HG03571 (cell line): ENCODE results near the gene ATP7B.

Experiments used
- ATAC-seq: cut with Tn5 transposase; IDR thresholded peaks from one replicate; pipeline ENCODE4 v1.9.1; 2021; ENCODE audit not compliant: unreplicated experiment

The ATP7B gene

DNA sequence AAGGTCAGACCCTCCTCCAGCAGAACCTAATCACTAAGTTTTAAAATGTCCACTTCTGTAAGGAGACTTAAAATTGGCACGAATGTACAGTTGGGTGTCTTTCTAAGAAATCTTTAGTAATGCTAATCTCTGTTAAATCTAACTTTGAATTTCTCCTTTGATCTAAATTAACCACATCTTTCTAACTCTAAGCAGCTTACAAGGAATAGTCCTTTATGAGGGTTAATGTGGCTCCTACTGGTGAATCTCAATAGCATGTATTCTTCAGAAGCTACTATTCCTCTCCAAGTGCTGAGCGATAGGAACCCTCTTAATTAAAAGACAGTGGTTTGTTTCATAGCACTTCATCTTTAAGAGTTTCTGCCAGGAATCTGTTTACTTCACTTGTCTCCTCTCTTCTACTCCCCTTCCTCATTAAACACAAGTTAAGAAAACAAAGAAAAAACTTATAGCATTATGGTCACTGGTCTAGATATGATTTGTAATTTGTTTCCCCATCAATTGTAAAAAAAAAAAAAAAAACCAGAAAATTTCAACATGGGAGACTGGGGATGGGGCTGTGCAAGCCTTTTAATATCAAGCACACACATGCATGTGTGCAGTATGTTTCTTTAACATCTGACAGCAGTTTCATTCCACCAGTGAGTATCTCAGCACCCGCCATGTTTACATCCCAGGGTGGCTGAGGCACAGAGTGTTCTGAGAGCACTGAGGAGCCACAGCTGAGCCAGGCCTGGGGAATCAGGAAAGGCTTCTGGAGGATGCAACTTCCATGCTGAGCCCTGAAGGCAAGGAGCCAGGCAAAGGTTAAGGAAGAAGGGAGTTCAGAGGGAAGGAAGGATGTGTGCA lies 57.7 kb downstream of the ATP7B start:
- no peak for ATAC-seq

DNA sequence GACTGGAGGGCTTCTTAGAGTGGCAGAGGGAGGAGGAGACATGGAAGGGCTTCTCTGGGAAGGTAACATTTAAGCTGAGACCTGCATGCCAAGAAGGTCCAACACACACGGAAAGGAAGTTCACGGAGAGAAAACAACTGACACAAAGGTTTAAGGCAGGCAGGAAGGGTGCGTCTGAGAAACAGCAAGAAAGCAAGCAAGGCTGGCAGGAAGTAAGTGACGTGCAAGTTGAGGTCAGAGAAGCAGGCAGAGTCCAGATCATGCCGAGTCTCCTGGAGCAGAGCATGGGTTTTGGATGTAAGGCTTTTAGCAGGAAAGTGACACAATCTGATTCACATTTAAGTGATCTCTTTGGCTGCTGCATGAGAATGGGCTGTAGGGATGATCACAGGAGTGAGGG lies 60.5 kb downstream of the ATP7B start:
- ATAC-seq = no peak

DNA sequence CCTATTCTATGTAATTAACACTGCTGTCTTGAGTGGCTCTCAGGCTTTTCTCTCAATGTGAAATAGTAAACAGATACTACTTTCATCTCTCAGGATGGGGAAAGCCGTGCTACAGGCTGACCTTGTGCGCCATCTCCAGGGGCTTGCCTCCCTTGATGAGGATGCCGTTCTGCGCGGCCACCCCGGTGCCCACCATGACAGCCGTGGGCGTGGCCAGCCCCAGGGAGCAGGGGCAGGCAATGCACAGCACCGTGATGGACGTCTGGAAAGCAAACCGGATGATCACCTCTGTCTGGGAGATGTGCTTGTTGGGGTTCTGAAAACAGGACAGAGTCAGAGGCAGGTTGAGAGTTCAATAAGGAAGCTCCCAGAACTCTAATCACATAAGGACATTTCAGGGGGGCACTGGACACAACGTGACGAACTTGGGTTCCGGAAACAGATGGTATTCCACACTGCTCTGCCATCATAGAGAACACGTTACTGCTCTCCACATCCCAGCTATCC lies 65.0 kb downstream of the ATP7B start:
- ATAC-seq = no peak

DNA sequence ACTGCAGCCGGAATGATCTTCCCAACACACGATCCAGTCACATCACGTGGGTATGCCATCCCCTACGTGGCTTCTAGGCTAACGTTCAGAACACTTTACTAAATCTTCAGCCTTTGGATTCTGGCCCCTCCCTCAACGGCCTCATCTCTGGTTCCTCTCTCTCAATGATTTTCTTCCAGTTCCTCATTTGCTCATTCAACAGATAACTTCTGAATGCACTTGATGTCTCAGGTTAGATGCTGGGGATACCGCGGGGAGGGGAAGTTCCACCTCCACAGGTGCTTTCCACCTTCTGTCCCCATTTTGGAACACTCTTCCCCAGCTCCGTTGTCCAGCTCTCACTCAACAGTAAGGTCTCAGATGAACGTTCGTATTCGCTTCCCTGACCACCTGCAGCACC lies 66.1 kb downstream of the ATP7B start:
- ATAC-seq = no peak

DNA sequence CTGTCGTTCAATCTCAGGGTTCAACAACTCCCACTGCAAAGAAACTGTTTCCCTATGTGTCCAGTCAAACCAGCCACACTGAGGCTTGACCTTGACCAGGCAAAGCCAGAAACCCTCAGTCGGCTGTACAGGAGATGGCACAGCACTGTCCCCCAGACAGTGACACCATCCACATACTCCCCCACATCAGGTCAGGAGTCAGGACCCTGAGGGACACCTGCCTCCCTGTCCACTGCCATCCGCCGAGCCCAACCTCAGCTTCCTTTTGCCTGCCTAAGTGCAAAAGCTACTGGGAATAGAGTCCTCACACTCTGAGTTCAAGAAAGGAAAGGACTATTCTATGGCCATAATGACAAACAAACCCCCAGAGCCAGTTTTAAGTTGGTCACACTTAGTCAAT lies 66.8 kb downstream of the ATP7B start:
- ATAC-seq = no peak

DNA sequence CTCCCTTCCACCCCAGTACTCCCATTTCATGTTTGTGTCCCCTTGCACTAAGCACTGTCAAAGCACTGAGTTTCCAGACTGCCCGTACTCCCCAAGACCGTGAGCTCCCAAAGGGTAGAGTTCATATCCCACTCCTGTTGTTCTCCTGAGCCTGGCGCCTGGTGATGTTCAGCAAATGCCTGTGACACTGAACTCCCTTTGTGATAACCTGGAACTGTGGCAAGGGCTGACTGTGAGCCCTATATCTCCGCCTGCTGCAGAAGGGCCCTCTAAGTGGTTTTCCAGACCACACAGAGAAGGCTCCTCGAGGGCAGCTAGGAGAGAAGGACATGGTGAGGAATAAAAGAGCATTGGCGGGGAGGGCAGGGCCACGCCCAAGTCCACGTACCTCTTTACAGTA lies 67.5 kb downstream of the ATP7B start:
- ATAC-seq = no peak

DNA sequence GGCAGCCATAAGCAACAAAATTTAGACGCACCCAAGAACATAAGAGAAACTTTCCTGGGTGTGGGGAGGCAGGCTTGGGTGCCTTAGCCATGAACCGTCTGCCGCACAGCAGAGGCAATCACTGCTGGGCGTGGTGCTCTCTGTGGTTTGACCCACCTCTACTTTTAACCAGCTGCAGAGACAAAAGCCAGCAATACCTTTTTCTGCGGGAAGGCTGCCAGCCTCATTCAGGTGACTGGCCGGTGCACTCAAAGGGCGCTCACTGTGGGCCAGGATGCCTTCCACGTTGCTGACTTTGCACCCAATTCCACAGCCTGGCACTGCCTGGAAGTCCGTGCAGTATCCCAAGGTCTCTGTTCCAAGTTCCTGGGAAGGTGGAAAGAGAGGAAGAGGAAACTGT lies 69.1 kb downstream of the ATP7B start:
- no peak for ATAC-seq

DNA sequence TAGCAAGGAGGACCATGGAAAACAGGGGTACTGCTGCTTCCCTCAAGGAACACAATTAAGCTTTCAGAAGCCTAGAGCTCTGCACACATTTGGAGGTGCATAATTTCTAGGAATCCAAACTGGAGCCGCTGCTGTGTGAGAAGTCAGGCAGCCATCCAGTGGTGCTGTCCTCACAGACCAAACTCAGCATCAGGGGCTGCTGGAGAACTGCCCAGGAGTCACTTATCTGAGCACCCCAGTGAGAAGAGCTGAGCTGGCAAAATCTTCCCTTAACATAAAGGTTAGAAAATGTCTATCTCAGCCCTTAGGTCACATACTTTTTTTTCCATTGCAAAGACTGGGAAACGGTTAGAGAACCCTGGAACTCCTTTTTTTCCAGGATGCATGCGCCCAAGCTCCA lies 72.8 kb downstream of the ATP7B start:
- ATAC-seq = no peak

DNA sequence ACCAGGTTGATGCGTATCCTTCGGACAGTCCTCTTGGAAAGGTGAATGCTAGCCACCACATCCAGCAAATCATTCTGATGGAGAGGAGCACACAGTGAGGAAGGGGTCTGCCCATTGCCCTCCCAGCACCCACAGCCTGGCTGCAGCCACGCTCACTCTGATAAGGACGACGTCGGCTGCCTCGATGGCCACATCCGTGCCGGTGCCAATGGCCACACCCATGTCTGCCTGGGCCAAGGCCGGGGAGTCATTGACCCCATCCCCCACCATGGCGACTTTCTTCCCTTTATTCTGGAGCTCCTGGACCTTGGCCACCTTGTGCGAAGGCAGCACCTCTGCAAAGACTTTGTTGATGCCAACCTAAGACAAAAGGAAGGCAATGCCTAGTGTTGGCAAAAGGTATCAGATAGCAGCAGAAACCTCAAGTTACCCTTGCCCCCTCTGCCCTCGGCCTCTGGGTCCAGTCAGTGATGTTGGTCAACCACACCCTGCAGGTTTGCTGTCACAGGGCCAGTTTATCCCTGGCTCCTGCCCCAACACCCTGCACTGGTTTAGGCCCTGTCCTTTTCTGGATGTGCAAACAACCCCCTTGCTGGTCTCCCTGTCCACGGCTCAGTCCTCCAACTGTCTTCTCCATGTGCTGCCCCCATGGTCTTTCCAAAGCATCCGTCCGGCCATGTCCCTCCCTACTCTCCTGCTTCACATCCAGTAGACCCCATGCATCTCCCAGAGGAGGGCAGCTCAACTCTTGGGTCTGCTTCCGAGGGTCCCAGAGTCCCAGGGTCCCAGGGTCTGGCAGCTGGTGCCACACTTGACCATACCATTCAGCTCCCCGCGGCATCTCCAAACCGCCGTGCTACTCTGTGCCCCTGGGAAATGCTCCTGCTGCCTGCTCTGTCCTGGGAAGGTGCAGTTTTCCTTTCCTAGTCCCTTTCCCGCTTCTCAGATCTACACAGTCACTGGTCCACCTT lies 73.6 kb downstream of the ATP7B start:
- no peak for ATAC-seq

DNA sequence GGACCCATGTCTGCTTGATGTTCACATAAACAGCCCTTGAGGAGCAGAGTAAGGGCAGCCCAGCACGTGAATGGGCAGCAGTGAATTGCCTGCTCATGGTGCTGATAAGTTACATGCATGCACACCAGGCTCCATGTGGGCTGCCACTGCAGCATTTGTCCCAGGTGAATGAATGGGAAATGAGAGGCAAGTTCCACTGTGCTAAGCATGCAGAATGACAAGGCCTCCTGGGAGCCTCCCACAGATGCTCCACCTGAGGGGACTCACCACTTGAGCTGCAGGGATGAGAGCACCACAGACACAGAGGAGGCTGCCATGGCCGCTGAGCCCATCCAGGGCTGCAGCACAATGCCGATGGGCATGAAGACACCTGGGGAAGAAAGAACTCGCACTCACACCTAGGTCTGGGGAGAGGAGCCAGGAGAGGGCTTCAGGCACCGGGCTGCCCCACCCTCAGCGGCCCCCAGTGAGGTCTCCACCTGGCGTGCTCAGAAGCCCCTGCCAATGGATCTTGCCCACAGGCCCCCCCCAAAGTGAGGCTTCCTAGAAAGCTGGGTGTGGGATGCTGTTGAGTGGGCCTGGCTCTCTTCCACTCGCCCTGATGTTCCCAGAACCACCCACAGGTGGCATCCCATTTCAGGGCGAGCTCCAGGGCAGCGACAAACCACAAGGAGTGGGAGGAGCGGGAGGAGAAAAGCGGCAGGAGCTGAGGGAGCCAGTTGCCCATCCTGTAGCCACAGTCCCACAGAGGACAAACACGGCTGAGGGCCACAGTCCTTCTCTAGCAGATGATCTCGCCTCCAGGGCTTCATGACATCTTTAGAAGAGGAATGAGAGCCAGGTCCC lies 75.7 kb downstream of the ATP7B start:
- ATAC-seq = no peak

DNA sequence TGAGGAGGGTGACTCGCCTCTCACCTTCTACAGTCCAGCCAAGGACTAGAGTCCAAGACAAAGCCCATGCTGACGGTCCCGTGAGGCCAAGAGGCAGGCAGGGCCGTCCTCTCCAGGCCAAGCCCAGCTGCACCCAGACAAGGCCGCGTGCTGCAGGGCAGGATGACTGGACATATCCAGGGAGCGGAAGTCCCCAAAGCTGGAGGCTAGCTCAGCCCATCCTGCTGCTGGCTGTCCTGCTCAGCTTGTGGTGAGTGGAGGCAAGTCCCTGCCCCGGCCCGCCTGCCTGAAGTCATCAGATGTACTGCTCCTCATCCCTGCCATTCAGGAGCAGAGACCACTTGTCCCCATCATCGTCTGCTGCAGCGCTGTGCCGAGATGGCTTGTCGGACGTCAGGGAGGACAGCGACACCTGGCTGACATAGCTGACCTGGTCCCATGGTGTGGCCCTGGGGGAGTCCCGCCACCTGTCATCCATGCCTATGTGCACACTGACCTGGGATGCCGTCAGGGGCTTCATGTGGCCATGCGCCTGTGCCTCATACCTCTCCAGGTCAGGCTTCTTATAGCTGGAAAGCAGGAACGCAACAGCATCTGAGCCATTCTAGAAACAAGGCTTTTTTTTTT lies 76.7 kb downstream of the ATP7B start:
- ATAC-seq = no peak

DNA sequence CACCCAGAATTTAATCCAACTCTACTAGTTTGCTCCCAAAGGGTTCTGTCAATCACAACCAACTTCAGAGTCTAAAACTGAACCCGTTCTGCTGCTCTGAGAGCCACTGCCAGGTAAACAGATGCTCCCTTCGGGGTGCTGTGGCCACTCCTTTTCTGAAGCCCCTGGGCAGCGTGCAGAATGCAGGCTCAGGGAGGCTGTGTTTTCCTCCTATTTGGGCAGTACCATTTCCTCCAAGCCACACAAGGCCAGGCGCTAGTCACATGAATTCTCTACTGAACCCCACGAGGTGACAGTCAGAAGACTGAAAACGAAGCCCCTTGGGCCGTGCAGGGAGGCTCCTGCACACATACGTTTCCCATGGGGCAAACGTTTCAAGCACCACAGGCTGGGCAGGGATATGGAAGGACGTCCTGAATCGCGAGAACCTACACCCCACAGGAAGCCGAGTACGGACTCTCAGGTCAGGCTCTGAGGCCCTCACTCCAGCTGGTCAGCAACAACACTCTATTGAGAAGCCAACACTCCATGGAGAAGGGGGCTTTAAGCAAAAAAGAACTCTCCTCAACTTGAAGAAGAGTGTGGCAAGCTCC lies 77.7 kb downstream of the ATP7B start:
- no peak for ATAC-seq

DNA sequence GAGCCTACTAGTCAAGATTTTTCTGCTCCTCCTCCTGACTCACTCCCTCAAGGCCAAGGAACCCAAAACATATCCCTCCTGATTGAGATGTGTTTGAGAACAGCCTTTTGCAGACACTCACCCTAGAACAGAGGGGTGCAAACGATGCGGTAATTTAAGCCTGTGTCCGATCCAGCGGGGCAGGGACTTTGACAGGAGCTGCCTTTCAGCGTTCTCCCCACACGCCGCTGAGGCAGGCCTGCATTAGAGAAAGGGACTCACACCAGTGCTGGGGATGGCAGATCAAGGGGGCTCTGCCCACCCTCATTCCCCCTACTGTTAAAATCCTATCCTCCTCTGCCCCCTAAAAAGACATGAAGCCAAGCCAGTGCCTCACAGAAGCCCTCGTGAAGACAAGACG lies 79.0 kb downstream of the ATP7B start:
- no peak for ATAC-seq

DNA sequence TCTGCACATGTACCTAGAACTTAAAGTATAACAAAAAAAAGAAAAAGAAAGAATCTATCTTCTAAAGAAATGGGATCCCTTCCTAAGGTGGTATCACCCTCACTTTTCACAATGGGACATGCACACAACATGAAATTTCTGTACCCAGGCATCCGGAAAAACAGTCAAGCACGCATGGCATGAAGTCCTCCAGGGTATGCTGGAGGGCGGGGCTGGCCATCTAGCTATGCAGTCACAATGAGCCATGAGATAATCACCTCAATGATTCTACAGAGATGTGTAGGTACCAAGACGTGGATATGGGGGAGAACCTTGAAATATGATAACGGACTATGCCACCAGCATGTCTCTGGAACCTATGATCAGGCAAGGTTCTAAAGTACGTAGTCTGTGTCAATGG lies 79.6 kb downstream of the ATP7B start:
- no peak for ATAC-seq

DNA sequence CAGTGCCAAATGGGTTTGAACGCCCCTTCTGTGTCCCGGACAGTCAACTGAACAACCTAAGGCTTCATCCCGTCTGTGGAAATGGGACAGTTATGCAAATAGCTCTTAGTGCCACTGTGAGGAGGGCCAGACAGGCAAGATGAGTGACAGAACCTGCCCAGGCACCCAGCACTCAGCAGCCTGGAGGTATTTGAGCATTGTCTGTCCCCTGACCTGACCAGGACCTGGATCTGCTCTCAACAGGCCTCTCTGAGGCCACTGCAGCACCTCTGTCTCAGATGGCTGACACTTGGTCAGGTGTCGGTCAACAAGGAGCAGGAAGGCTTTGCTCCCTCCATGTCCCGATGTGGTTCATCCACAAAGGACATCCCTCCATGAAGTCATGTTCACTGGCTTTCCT lies 81.6 kb downstream of the ATP7B start:
- ATAC-seq = no peak

DNA sequence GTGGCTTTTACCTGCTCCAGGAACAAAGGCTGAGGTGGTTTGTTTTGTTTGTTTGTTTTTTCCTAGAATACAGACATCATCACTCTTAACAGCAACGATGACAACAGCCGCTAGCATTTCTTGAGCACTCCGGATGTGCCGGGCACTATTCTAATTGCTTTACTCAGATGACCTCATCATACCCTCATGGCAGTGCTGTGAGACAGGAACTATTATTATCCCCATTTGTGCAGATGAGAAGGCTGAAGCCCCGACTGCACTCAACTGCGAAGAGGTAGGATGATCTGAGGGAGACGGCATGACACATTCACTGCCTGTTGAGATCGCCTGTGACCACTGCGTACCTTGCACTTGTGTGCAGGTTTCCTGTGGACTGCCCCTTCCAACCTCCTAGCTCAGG lies 83.0 kb downstream of the ATP7B start:
- no peak for ATAC-seq

DNA sequence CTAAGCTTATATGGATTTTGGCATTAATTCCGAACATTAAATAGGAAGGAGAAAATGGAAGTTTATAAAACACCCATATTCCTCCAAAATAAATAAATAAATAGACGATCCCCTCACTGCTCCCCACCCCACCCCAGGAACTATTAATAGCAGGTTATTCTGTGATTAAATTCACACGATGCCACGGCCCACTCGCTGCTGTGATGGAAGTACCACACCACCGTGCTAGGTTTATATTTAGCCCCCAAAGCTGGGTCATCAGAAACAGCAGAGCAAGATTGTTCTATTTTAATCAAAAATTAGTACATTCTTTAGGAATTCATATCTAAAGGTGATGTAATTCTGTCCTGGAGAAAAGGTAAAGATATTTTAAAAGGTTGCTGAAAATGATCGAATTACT lies 84.1 kb downstream of the ATP7B start:
- no peak for ATAC-seq

DNA sequence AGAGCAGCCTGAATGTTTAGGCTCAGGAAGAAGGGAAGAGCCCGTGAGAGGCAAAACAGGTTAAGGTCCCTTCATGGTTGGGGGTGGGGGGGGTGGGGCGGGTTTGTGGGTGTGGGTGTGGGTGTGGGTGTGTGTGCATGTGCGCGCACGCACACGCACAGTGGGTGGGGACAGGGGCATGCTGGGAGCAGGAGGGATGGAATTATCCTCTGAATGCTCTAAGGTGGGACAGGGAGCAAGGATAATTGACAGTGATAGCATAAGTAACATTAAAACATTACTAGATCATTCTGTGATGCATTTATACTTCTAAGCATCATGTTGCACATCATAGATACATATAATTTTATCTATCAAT lies 84.7 kb downstream of the ATP7B start:
- ATAC-seq = no peak

DNA sequence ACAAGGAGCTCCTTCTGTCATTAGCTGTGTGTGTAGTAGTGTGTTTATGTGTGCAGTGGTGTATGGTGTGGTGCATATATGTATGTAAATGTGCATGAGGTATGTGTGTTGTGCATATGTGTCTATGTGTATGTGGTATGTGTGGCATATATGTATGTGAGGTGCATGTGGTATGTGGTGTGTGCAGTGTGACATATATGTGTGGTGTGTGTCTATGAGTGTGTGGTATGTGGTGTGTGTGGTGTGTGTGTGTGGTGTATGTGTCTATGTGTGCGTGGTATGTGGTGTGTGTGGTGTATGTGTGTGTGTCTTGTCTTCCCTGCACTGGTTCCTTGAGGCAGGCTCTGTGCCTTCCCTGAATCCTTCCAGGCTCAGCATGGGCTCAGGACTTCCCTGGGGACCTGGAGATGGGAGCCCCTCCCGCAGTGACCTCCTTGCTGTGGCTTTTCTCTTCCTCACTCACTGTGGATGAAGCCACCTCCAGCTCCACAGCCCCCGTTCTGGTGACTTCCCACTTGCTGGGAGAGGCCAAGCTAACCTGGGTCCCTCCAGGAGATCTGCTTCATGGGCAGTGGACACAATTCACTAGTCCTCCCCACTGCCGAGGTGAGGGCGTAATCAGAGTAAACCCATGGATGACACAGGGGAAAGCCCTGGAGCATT lies 85.3 kb downstream of the ATP7B start:
- ATAC-seq = no peak
